ENCODE data around the gene ECE1. TPM values are rescaled to one million over a fixed set of nuclear protein-coding genes. Genes with fewer than 3 reads are reported as not detected.

Gene ECE1
- total and polyA plus RNA-seq, 2 of the 13 experiments (the other 11 are each of a cell fraction or from before 2014, with no cell fraction given), result 13.5 to 21.2 TPM

DNA sequence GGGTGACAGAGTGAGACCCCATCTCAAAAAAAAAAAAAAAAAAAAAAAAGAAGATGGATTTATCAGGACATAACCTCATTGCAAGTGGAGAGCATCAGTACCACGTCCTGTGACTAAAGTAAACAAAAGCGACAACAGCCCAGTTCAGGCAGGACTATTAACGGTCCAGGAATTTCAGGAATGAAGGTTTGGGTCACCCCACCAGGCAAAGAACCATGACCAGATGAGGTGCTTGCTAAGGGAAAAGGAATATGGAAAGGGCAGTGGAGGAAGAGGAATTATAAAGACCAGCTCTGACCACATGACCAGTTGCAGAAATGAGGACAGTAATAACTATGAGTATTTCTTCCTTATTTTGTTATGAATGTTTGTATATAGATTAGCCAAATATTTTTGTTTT lies 78.1 kb downstream of the ECE1 start:
- no peak overlapping the region for H3K4me3 ChIP-seq (replicated peaks in 1 of 3; ENCODE audit: insufficient read depth in 1 of 3, low read depth in 2 of 3, low read length in 3 of 3)
- H3K36me3 ChIP-seq (replicated peaks in 1 of 2; ENCODE audit: control insufficient read depth in 1 of 2, insufficient read depth in 2 of 2, low read length in 2 of 2), result no peaks in the 10 kb centered on the region
- CTCF ChIA-PET (ENCODE audit: low intra/inter-chr PET ratio, low total read pairs), result no interaction called here
- H3K4me2 ChIP-seq (ENCODE audit: low read depth, low read length), result no peak overlapping the region
- FAIRE-seq (no peak), DNase-seq (ENCODE audit: low spot score) (peak; percentile 25), ATAC-seq (no peak)
- H4K20me1 ChIP-seq (ENCODE audit: insufficient read depth, low read length), result no peaks in the 10 kb centered on the region
- no peak overlapping the region for H2AFZ ChIP-seq (ENCODE audit: low read length)
- H3K27me3 ChIP-seq (ENCODE audit: control insufficient read depth in 1 of 2, insufficient read depth in 2 of 2, low read length in 2 of 2), result no peaks in the 10 kb centered on the region
- in situ Hi-C loops (cut with HindIII; ENCODE audit: extremely low pct_ligation_motif_present, low pct_unique_long_range_greater_than_20kb), result no loop called here
- TF ChIP-seq, protein P1, sequence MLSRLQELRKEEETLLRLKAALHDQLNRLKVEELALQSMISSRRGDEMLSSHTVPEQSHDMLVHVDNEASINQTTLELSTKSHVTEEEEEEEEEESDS (CRISPR knock-in tag; IDR thresholded peaks at IDR 0.05; ENCODE audit: borderline replicate concordance), result no peak
- TF ChIP-seq, protein P2, sequence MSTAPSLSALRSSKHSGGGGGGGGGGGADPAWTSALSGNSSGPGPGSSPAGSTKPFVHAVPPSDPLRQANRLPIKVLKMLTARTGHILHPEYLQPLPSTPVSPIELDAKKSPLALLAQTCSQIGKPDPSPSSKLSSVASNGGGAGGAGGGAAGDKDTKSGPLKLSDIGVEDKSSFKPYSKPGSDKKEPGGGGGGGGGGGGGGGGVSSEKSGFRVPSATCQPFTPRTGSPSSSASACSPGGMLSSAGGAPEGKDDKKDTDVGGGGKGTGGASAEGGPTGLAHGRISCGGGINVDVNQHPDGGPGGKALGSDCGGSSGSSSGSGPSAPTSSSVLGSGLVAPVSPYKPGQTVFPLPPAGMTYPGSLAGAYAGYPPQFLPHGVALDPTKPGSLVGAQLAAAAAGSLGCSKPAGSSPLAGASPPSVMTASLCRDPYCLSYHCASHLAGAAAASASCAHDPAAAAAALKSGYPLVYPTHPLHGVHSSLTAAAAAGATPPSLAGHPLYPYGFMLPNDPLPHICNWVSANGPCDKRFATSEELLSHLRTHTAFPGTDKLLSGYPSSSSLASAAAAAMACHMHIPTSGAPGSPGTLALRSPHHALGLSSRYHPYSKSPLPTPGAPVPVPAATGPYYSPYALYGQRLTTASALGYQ (CRISPR knock-in tag; IDR thresholded peaks at IDR 0.05), result no peak
- TF ChIP-seq, protein P3, sequence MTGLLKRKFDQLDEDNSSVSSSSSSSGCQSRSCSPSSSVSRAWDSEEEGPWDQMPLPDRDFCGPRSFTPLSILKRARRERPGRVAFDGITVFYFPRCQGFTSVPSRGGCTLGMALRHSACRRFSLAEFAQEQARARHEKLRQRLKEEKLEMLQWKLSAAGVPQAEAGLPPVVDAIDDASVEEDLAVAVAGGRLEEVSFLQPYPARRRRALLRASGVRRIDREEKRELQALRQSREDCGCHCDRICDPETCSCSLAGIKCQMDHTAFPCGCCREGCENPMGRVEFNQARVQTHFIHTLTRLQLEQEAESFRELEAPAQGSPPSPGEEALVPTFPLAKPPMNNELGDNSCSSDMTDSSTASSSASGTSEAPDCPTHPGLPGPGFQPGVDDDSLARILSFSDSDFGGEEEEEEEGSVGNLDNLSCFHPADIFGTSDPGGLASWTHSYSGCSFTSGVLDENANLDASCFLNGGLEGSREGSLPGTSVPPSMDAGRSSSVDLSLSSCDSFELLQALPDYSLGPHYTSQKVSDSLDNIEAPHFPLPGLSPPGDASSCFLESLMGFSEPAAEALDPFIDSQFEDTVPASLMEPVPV (CRISPR knock-in tag; IDR thresholded peaks at IDR 0.05), result no peak
- TF ChIP-seq, protein P4, sequence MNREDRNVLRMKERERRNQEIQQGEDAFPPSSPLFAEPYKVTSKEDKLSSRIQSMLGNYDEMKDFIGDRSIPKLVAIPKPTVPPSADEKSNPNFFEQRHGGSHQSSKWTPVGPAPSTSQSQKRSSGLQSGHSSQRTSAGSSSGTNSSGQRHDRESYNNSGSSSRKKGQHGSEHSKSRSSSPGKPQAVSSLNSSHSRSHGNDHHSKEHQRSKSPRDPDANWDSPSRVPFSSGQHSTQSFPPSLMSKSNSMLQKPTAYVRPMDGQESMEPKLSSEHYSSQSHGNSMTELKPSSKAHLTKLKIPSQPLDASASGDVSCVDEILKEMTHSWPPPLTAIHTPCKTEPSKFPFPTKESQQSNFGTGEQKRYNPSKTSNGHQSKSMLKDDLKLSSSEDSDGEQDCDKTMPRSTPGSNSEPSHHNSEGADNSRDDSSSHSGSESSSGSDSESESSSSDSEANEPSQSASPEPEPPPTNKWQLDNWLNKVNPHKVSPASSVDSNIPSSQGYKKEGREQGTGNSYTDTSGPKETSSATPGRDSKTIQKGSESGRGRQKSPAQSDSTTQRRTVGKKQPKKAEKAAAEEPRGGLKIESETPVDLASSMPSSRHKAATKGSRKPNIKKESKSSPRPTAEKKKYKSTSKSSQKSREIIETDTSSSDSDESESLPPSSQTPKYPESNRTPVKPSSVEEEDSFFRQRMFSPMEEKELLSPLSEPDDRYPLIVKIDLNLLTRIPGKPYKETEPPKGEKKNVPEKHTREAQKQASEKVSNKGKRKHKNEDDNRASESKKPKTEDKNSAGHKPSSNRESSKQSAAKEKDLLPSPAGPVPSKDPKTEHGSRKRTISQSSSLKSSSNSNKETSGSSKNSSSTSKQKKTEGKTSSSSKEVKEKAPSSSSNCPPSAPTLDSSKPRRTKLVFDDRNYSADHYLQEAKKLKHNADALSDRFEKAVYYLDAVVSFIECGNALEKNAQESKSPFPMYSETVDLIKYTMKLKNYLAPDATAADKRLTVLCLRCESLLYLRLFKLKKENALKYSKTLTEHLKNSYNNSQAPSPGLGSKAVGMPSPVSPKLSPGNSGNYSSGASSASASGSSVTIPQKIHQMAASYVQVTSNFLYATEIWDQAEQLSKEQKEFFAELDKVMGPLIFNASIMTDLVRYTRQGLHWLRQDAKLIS (CRISPR knock-in tag; IDR thresholded peaks at IDR 0.05), result no peak
- TF ChIP-seq ZNF496 (CRISPR knock-in tag; IDR thresholded peaks at IDR 0.05; ENCODE audit: insufficient replicate concordance) (no peak), NAIF1 (CRISPR knock-in tag; IDR thresholded peaks at IDR 0.05; ENCODE audit: borderline replicate concordance) (no peak), TOPORS (CRISPR knock-in tag; IDR thresholded peaks at IDR 0.05) (no peak), KLF9 (CRISPR knock-in tag; IDR thresholded peaks at IDR 0.05; ENCODE audit: low read depth) (no peak), PITX1 (CRISPR knock-in tag; IDR thresholded peaks at IDR 0.05) (no peak), HMG20B (CRISPR knock-in tag; conservative IDR thresholded peaks at IDR 0.05) (no peak), POLR2A (IDR thresholded peaks at IDR 0.05; ENCODE audit: insufficient read depth in 1 of 2, low read depth in 2 of 2, low read length in 2 of 2) (no peak), ZNF816 (CRISPR knock-in tag; IDR thresholded peaks at IDR 0.05; ENCODE audit: borderline replicate concordance) (no peak), POLR2G (IDR thresholded peaks at IDR 0.05; ENCODE audit: low read depth, low read length) (no peak), SAFB2 (CRISPR knock-in tag; IDR thresholded peaks at IDR 0.05; ENCODE audit: borderline replicate concordance, low read depth) (no peak)
- TF ChIP-seq, protein P5, sequence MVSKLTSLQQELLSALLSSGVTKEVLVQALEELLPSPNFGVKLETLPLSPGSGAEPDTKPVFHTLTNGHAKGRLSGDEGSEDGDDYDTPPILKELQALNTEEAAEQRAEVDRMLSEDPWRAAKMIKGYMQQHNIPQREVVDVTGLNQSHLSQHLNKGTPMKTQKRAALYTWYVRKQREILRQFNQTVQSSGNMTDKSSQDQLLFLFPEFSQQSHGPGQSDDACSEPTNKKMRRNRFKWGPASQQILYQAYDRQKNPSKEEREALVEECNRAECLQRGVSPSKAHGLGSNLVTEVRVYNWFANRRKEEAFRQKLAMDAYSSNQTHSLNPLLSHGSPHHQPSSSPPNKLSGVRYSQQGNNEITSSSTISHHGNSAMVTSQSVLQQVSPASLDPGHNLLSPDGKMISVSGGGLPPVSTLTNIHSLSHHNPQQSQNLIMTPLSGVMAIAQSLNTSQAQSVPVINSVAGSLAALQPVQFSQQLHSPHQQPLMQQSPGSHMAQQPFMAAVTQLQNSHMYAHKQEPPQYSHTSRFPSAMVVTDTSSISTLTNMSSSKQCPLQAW (CRISPR knock-in tag; IDR thresholded peaks at IDR 0.05), result no peak
- TF ChIP-seq, protein P6, sequence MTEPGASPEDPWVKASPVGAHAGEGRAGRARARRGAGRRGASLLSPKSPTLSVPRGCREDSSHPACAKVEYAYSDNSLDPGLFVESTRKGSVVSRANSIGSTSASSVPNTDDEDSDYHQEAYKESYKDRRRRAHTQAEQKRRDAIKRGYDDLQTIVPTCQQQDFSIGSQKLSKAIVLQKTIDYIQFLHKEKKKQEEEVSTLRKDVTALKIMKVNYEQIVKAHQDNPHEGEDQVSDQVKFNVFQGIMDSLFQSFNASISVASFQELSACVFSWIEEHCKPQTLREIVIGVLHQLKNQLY (CRISPR knock-in tag; IDR thresholded peaks at IDR 0.05), result no peak
- WGBS (ENCODE audit: low lambda C conversion rate), result 8% methylated on average over 3 of the region's 3 CpGs
- H3K4me1 ChIP-seq (ENCODE audit: insufficient read depth, low read length), result no peaks in the 10 kb centered on the region
- H3K27ac ChIP-seq (ENCODE audit: extremely low read length, insufficient read depth, low read length), result no peak overlapping the region
- POLR2A ChIA-PET, result no interaction called here
- no peaks in the 10 kb centered on the region for H3K79me2 ChIP-seq (ENCODE audit: insufficient read depth, low read length)
- intact Hi-C loops (cut with micrococcal nuclease; ENCODE audit: unreplicated experiment), result no loop called here
- H3K9ac ChIP-seq (ENCODE audit: insufficient read depth, low read depth, low read length), result no peak overlapping the region
- no TSS peak for BruUV-seq (replicated peaks)
- no peaks in the 10 kb centered on the region for H3K9me3 ChIP-seq (ENCODE audit: low read length)

Measured in HepG2 (cell line).